Upper lobe of left lung (tissue), 6 donors: ENCODE data around the gene LZTR1. TPM values are rescaled to one million over a fixed set of nuclear protein-coding genes. Genes with fewer than 3 reads are reported as not detected.
"Not testable (repeated sequence)": the region's sequence is repeated elsewhere in the genome, so short reads cannot be mapped to it uniquely, and the experiment has no call there.

Experiments
- ATAC-seq, 2 donors: fragments of 200-7000 bp; cut with Tn5 transposase; one replicate each; pipeline ENCODE4 v1.9.1; 2022; ENCODE audit warnings: mild to moderate bottlenecking in 2 of 2, moderate library complexity in 2 of 2; ENCODE audit not compliant: low FRiP score in 2 of 2
- DNase-seq, 2 donors: peaks; one replicate each; pipeline ENCODE4 v3.0.0-alpha.2; 2019 to 2020
- H3K27ac ChIP-seq, 4 donors: fragments of 200-600 bp; sonication (generic); one replicate each; pipeline ENCODE4 v1.5.1; 2016 to 2019
- H3K27me3 ChIP-seq, 4 donors: fragments of 200-600 bp; sonication (generic); one replicate each; pipeline ENCODE4 v1.5.1; 2017 to 2019
- H3K36me3 ChIP-seq, 4 donors: fragments of 200-600 bp; sonication (generic); one replicate each; pipeline ENCODE4 v1.5.1; 2016 to 2019
- H3K4me1 ChIP-seq, 4 donors: fragments of 200-600 bp; sonication (generic); one replicate each; pipeline ENCODE4 v1.5.1; 2018 to 2019
- H3K4me3 ChIP-seq, 4 donors: fragments of 200-600 bp; sonication (generic); one replicate each; pipeline ENCODE4 v1.5.1; 2017 to 2019; ENCODE audit warnings: mild to moderate bottlenecking in 2 of 4, moderate library complexity in 1 of 4
- H3K9me3 ChIP-seq, 4 donors: fragments of 200-600 bp; sonication (generic); one replicate each; pipeline ENCODE4 v1.5.1; 2018 to 2019
- EP300 ChIP-seq, 4 donors: sonication (generic); formaldehyde crosslinking; IDR thresholded peaks; one replicate each; pipeline ENCODE4 v1.5.1; 2017; ENCODE audit warnings: antibody characterized with exemption in 4 of 4, control low read depth in 2 of 4
- POLR2A ChIP-seq, 4 donors: fragments of 450-650 bp; IDR thresholded peaks; one replicate each; pipeline ENCODE4 v1.5.1; 2016 to 2017; ENCODE audit warnings: antibody characterized with exemption in 4 of 4, mild to moderate bottlenecking in 2 of 4
- POLR2AphosphoS5 ChIP-seq, 2 donors: sonication (generic); formaldehyde crosslinking; IDR thresholded peaks; one replicate each; pipeline ENCODE4 v1.5.1; 2017; ENCODE audit warnings: antibody characterized with exemption in 2 of 2
- WGBS, 2 donors: methylation state at CpG; one replicate each; pipeline ENCODE4 v1.1.5; 2017 to 2018; 5-methylcytosine and 5-hydroxymethylcytosine counted together
- total RNA-seq, 6 donors: library from RNA; depleted of rRNA in 4 of 6; stranded (reverse); fragments of >200 nt in 4 of 6; gene quantifications; one replicate each; pipeline versions ENCODE4 v1.1.0 to v1.2.1, GENCODE V29; 2016 to 2021
- TF ChIP-seq, protein P1 (sequence below), 6 experiments: fragments of 450-650 bp in 4 of 6; fragments of 200-600 bp in 2 of 6; sonication (generic) in 2 of 6; IDR thresholded peaks; one replicate each; pipeline ENCODE4 v1.5.1; 2016 to 2019; ENCODE audit warnings: antibody characterized with exemption in 6 of 6
- donor health status: DM: no; HTN: no; CAD: no; lungs with moderate emphysema.
- donor health status: DM: no; HTN: yes; CAD: no; lungs with severe emphysema.

LZTR1 gene
- total RNA-seq, 6 donors from 2014 or later, result 33.7 to 114 (median 63.2) TPM

DNA sequence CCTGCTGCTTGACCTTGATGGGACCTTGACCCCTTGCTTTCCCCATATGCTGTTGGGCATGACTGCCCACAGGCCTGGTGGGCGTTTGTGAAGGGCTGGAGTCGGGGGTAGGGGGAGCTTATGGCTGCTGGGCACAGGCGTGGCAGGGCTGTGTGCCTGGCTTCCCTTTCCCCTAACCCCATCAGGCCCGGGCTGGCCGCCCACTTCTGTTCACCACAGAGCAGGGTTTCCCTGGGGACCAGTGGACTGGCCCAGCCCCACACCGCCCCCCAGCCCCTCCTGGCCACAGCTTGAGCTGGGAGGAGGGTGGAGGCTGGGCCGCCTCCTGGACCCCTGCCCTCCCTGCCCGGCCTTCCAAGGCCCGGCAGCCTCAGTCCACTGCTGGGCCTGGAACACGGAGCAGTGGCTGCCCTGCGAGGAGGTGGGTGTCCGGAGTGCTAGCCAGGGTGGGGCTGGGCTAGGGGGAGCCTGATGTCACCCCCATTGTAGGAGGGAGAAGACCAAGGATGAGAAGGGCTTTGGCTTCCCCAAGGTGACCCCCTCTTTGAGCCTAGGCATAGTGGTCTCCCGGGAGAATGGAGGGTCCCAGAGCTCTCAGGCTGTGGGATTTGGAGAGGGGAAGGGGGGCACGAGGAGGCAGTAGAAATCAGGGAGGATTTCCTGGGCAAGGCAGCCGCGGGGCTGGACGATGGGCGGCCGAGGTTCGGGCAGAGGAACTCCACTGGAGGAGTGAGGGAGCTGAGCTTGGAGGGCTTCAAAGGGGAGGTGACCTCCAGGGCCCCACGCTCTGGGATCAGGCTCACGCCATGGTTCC is 15.0 kb upstream of the LZTR1 start, which contains the start of gene AIFM3:
Gene AIFM3, plus strand, starts transcription at position 373 of the 814 bp plus-strand sequence. CDS start 690 bp downstream, outside the sequence.
- Histone ChIP-seq H3K4me3 (no peak within 1 kb of the TSS), H3K27ac (no peak within 1 kb of the TSS), H3K27me3 (peaks cover 0 to 10% (median 3%) of the 10 kb centered on the region in 4 donors), H3K9me3 (no peaks in the 10 kb centered on the region), H3K36me3 (no peaks in the 10 kb centered on the region), H3K4me1 (peaks cover 8 to 14% (median 9%) of the 10 kb centered on the region in 4 donors)
- ATAC-seq (peak in 1 of 2 donors; percentile 13), DNase-seq (peak in 1 of 2 donors; percentile 84)
- TF ChIP-seq POLR2A (IDR thresholded peaks at IDR 0.05), result no peak
- TF ChIP-seq POLR2AphosphoS5 (IDR thresholded peaks at IDR 0.05), result no peak
- TF ChIP-seq, protein P1, sequence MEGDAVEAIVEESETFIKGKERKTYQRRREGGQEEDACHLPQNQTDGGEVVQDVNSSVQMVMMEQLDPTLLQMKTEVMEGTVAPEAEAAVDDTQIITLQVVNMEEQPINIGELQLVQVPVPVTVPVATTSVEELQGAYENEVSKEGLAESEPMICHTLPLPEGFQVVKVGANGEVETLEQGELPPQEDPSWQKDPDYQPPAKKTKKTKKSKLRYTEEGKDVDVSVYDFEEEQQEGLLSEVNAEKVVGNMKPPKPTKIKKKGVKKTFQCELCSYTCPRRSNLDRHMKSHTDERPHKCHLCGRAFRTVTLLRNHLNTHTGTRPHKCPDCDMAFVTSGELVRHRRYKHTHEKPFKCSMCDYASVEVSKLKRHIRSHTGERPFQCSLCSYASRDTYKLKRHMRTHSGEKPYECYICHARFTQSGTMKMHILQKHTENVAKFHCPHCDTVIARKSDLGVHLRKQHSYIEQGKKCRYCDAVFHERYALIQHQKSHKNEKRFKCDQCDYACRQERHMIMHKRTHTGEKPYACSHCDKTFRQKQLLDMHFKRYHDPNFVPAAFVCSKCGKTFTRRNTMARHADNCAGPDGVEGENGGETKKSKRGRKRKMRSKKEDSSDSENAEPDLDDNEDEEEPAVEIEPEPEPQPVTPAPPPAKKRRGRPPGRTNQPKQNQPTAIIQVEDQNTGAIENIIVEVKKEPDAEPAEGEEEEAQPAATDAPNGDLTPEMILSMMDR (IDR thresholded peaks at IDR 0.05), result no peak
- TF ChIP-seq EP300 (IDR thresholded peaks at IDR 0.05), result no peak
- 38 to 79% methylated on average over 6 to 22 of the region's 22 CpGs for WGBS, 2 donors

DNA sequence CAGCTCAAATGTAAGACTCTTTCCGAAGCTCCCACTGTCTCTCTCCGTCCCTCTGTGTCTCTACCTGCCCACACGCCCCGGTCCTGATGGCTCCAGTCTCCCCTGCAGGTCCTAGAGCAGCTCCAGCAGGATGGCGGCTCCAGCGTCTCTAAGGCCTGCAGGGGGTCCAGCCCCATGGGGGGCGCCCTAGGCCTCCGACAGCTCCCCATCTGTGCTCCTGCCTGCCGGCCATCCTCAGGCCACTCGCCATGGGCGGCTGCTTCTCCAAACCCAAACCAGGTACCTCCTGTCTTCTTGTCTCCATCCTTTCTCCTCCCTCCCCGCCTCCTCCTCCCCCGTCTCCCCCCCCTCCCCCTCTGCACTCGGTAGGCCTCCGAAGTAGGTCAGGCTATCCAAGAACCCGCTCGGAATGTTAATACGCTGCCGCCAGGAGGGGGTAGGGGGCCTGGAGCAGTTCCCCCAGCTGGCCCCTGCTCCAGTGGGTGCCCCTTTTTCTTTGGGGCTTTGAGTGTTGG is 14.3 kb upstream of the LZTR1 start:
- WGBS, 2 donors, result 57% methylated on average over 17 to 19 of the region's 19 CpGs
- Histone ChIP-seq H3K9me3 (no peaks in the 10 kb centered on the region), H3K4me1 (peaks cover 8 to 14% (median 9%) of the 10 kb centered on the region in 4 donors), H3K4me3 (no peak overlapping the region), H3K36me3 (no peaks in the 10 kb centered on the region), H3K27me3 (peaks cover 0 to 10% (median 3%) of the 10 kb centered on the region in 4 donors), H3K27ac (no peak overlapping the region)
- no peak for ATAC-seq
- peak in 1 of 2 donors; percentile 60 for DNase-seq
- TF ChIP-seq POLR2AphosphoS5 (IDR thresholded peaks at IDR 0.05), result no peak
- TF ChIP-seq EP300 (IDR thresholded peaks at IDR 0.05), result no peak
- TF ChIP-seq, protein P1 (IDR thresholded peaks at IDR 0.05), result no peak
- TF ChIP-seq POLR2A (IDR thresholded peaks at IDR 0.05), result no peak

DNA sequence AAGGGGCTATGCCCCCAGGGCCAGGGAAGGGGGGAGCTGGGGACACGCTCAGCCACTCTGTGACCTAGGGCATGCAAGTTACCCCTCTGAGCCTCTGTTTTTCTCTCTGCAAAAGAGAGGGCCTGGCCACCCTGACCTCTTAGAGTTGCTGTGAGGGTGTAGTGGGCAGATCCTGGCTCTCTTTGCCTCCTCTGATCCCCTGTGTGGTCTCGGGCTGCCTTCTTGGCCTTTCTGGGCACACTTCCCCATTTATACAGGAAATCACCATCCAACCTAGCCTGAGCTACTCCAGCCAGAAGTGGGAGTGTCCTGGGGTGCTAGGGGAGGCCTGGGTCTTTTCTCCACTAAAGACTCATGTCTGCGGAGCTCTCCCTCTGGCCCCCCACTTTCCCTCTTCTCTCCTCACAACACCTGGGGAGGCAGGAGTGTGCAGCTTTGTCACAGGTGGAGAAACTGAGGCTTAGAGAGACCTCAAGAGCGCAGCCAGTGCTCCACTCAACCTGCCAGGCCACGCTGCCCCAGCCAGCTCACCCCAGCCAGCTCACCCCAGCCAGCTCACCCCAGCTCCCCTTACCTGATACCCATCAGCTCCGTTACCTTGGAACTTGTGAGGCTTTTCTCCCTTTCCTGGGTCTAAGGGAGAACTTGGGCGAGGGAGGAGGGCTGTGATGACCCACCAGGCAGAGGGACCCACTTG is 13.7 kb upstream of the LZTR1 start:
- no peak for TF ChIP-seq EP300 (IDR thresholded peaks at IDR 0.05)
- no peak for TF ChIP-seq POLR2AphosphoS5 (IDR thresholded peaks at IDR 0.05)
- no peak for TF ChIP-seq POLR2A (IDR thresholded peaks at IDR 0.05)
- TF ChIP-seq, protein P1 (IDR thresholded peaks at IDR 0.05), result no peak
- Histone ChIP-seq H3K4me3 (no peak overlapping the region), H3K27me3 (peaks cover 0 to 10% (median 3%) of the 10 kb centered on the region in 4 donors), H3K9me3 (no peaks in the 10 kb centered on the region), H3K27ac (no peak overlapping the region), H3K36me3 (no peaks in the 10 kb centered on the region), H3K4me1 (peaks cover 8 to 14% (median 9%) of the 10 kb centered on the region in 4 donors)
- WGBS, 2 donors, result 77 to 79% methylated on average over 7 of the region's 7 CpGs
- ATAC-seq (peak in 1 of 2 donors; percentile 43), DNase-seq (peak in 1 of 2 donors; percentile 49)

DNA sequence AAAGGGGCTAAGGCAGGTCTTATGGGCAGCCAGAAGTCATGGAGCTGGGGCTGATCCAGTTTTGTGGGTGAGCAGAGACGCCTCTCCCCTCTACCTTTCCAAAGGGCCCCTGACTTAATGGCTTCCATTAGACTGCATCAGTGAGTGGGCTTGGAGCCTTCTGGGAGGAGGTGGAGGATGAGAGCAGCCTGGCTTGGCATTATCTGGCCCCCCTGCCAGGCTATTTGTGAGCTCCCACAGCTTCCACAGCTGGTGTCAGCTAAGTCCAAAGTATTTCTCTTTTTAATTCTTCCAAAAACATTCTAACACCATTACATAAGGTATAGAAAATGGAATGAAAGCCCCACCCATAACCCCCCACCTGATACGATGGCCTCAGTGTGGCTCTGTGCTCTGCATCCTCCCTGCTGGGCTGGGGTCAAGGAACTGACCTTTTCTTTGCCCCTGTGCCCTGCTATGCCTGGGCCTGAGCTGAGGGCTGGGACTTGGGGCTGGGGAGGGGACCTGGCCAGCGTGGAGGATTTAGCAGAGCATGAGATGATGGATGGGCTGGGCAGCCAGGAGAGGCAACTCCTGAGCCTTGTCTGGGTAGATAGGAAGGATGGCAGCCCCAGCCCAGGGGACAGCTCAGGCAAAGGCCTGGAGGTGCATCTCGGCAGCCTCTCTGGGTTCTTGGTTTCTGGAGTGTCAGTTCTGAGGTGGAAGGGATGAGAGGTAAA is 11.0 kb upstream of the LZTR1 start:
- Histone ChIP-seq H3K36me3 (no peaks in the 10 kb centered on the region), H3K27me3 (no peaks in the 10 kb centered on the region), H3K27ac (no peak overlapping the region), H3K4me1 (no peaks in the 10 kb centered on the region), H3K9me3 (no peaks in the 10 kb centered on the region), H3K4me3 (no peak overlapping the region)
- TF ChIP-seq POLR2A (IDR thresholded peaks at IDR 0.05), result no peak
- TF ChIP-seq, protein P1 (IDR thresholded peaks at IDR 0.05), result no peak
- no peak for TF ChIP-seq EP300 (IDR thresholded peaks at IDR 0.05)
- no peak for TF ChIP-seq POLR2AphosphoS5 (IDR thresholded peaks at IDR 0.05)
- DNase-seq (no peak), ATAC-seq (no peak)
- 57 to 72% methylated on average over 3 to 4 of the region's 4 CpGs for WGBS, 2 donors

DNA sequence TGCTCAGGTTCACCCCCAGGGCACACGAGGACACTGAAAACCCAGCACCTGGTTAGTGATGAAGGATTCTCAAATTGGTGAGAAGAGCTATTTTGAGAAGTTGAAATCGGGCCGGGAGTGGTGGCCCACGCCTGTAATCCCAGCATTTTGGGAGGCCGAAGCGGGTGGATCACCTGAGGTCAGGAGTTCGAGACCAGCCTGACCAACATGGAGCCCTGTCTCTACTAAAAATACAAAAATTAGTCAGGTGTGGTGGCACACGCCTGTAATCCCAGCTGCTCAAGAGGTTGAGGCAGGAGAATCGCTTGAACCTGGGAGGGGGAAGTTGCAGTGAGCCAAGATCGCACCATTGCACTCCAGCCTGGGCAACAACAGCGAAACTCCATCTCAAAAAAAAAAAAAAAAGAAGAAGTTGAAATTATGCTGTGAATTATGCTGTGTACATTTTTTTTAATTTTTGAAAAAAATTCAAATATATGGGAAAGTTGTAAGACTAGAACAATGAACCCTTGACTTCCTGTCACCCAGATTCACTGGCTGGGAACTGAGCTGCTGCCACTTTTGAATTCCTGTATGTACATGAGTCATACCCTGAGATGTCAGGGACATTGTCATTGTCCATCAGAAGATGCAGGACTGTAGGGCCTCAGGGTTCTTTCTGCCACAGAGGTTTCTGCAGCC is 9.9 kb upstream of the LZTR1 start:
- ATAC-seq, DNase-seq: not testable (repeated sequence)
- 67% methylated on average over 6 to 11 of the region's 11 CpGs for WGBS, 2 donors

More for the DNA sequence above, 9.9 kb upstream of the LZTR1 start:
- not testable (repeated sequence) for H3K27me3 ChIP-seq, H3K4me3 ChIP-seq, H3K9me3 ChIP-seq, H3K36me3 ChIP-seq, H3K27ac ChIP-seq, H3K4me1 ChIP-seq
